H1 (cell line): ENCODE data around the gene TLE2. TPM values are rescaled to one million over a fixed set of nuclear protein-coding genes. Genes with fewer than 3 reads are reported as not detected.

Source experiments
- CTBP2 ChIP-seq: IDR thresholded peaks from 2 replicates; pipeline ENCODE4 v1.7.0; 2011; ENCODE audit warnings: borderline replicate concordance, mild to moderate bottlenecking, moderate library complexity, mixed read lengths, low read length; ENCODE audit not compliant: insufficient read depth, insufficient read length
- KDM1A ChIP-seq: fragments of 200-600, 300-600 bp; sonication (generic); IDR thresholded peaks from 2 replicates; pipeline ENCODE4 v1.7.1; 2016; ENCODE audit warnings: mild to moderate bottlenecking, low read length, borderline replicate concordance
- RFX5 ChIP-seq: IDR thresholded peaks from 2 replicates; pipeline ENCODE4 v1.6.1; 2011; ENCODE audit warnings: low read depth, low read length, improper control_type of control experiment, borderline replicate concordance
- polyA plus RNA-seq, 7 experiments: library from polyadenylated mRNA; depleted of rRNA in 3 of 7; stranded (reverse) in 5 of 7; unstranded in 2 of 7; fragments of >200 nt in 5 of 7; fragments of 200-250 nt in 2 of 7; gene quantifications; 1 replicate in 5 of 7; 2 replicates in 1 of 7; 4 replicates in 1 of 7; pipeline versions ENCODE4 v1.2.1 to v1.2.3, GENCODE V29; 2011 to 2013; ENCODE audit warnings: missing spikeins in 2 of 7, mixed read lengths in 2 of 7
- total RNA-seq: library from RNA; stranded (reverse); fragmentation: NEBNext Ultra II Directional; extraction: Animal tissue kit (Norgen Biotek cat#: 25700); gene quantifications from 2 replicates; pipeline ENCODE4 v1.2.1, GENCODE V29; 2021
- TF ChIP-seq, protein P1 (sequence below): IDR thresholded peaks from 2 replicates; pipeline ENCODE4 v1.6.1; 2012; ENCODE audit warnings: inconsistent platforms

Gene TLE2
- total and polyA plus RNA-seq, 2 of the 8 experiments (the other 6 are each of a cell fraction or from before 2014, with no cell fraction given) = 8.0 to 11.5 TPM

DNA sequence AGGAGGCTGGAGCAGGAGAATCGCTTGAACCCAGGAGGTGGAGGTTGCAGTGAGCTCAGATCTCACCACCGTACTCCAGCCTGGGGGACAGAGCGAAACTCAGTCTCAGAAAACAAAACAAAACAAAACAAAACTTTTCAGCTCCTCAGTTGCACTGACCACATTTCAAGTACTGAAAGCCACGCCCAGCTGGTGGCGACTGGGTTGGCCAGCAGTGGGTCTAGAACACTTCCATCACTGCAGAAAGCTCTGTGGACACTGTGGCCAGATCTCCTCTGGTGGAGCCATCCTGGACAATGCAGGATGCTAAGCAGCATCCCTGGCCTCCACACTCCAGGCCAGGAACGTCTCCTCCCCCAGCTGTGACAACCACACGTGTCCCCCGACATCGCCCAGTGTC, 21.1 kb downstream of the TLE2 start (continued):
- TF ChIP-seq, protein P1, sequence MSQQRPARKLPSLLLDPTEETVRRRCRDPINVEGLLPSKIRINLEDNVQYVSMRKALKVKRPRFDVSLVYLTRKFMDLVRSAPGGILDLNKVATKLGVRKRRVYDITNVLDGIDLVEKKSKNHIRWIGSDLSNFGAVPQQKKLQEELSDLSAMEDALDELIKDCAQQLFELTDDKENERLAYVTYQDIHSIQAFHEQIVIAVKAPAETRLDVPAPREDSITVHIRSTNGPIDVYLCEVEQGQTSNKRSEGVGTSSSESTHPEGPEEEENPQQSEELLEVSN = no peak
- TF ChIP-seq KDM1A (no peak), RFX5 (no peak), CTBP2 (no peak)
